Measurements from ENCODE around the gene PHRF1. TPM values are rescaled to one million over a fixed set of nuclear protein-coding genes. Genes with fewer than 3 reads are reported as not detected.

PHRF1 gene
- total RNA-seq, 1 experiment from 2014 or later: 45.5 TPM

- TF ChIP-seq CEBPB (IDR thresholded peaks at IDR 0.05; ENCODE audit: low read depth) (no peak), ZFX (IDR thresholded peaks at IDR 0.05) (no peak)
These were observed 21.9 kb downstream of the PHRF1 start (continued) for GRCh38 chr11:598005-598680.

GRCh38 chr11:601573-602245 is 25.4 kb downstream of the PHRF1 start:
- Histone ChIP-seq H3K4me2 (ENCODE audit: low read length) (no peak overlapping the region), H3K4me1 (ENCODE audit: control insufficient read depth in 1 of 2, insufficient read depth in 2 of 2, low read length in 2 of 2) (no peaks in the 10 kb centered on the region), H3K9me3 (ENCODE audit: control insufficient read depth in 1 of 2, insufficient read depth in 1 of 2, low read depth in 1 of 2, low read length in 2 of 2) (no peaks in the 10 kb centered on the region), H3K27ac (ENCODE audit: low read depth, low read length) (no peak overlapping the region), H3K4me3 (replicated peaks in 1 of 2; ENCODE audit: low read depth in 1 of 2, low read length in 2 of 2) (no peak overlapping the region), H3K79me2 (ENCODE audit: insufficient read depth, low read length) (peaks cover 59% of the 10 kb centered on the region), H3K9ac (ENCODE audit: low read length) (no peak overlapping the region), H3K27me3 (ENCODE audit: insufficient read depth, low read length) (no peaks in the 10 kb centered on the region), H3K9me2 (ENCODE audit: insufficient read depth) (no peaks in the 10 kb centered on the region), H2AFZ (ENCODE audit: low read depth, low read length, poor library complexity, severe bottlenecking) (no peak overlapping the region), H3K36me3 (ENCODE audit: control insufficient read depth in 1 of 2, insufficient read depth in 2 of 2, low read length in 2 of 2) (peaks cover 52 to 63% of the 10 kb centered on the region in 2 experiments; a peak in 3 of 4 replicates), H4K20me1 (ENCODE audit: insufficient read depth) (no peaks in the 10 kb centered on the region)
- intact Hi-C loops (cut with micrococcal nuclease): no loop called here
- DNase-seq (ENCODE audit: low read depth, low spot score) (no peak), ATAC-seq (no peak)
- ChIA-PET RAD21 (ENCODE audit: low non-redundant PET in 1 of 2, low total read pairs in 2 of 2, uncharacterized antibody in 2 of 2, unreplicated experiment in 2 of 2) (no interaction called here), POLR2A (no interaction called here), CTCF (no interaction called here)
- BruUV-seq (replicated peaks): no TSS peak
- TF ChIP-seq REST (IDR thresholded peaks at IDR 0.05; ENCODE audit: low read depth): no peak
- TF ChIP-seq ZFX (IDR thresholded peaks at IDR 0.05): 0 out of 2 replicates have a peak, but pooled peaks have one; percentile 7

Measured in HCT116 (cell line).